BJ (cell line): Measurements from ENCODE around the gene ANKMY2. TPM values are rescaled to one million over a fixed set of nuclear protein-coding genes. Genes with fewer than 3 reads are reported as not detected.
"Not testable (repeated sequence)": the region's sequence is repeated elsewhere in the genome, so short reads cannot be mapped to it uniquely, and the experiment has no call there.

ENCODE experiments used
- CTCF ChIA-PET: fragments of 350-600 bp; formaldehyde crosslinking; extraction: SDS; loops from one replicate; lab custom pipeline; 2021; ENCODE audit warnings: antibody characterized with exemption, inconsistent platforms; lab: Yijun Ruan, JAX
- POLR2A ChIA-PET: fragments of 300-600 bp; sonication (Branson Sonifier 250); formaldehyde crosslinking; extraction: SDS; loops from one replicate; lab custom pipeline; 2021; ENCODE audit warnings: antibody characterized with exemption; lab: Charles Lee
- DNase-seq: peaks from one replicate; pipeline ENCODE4 v3.0.0-alpha.2; 2011; ENCODE audit warnings: low read depth
- H3K27me3 ChIP-seq: 2 replicates; pipeline ENCODE4 v1.6.0; 2011; ENCODE audit warnings: low read length; ENCODE audit not compliant: control insufficient read depth, insufficient read depth
- H3K36me3 ChIP-seq: 2 replicates; pipeline ENCODE4 v1.5.1; 2011; ENCODE audit warnings: low read length; ENCODE audit not compliant: control insufficient read depth, insufficient read depth
- H3K4me3 ChIP-seq: 2 replicates; pipeline ENCODE4 v1.5.1; 2011; ENCODE audit warnings: low read depth, mild to moderate bottlenecking, control low read depth, low read length
- polyA plus RNA-seq: library from polyadenylated mRNA; depleted of rRNA; stranded (reverse); fragments of >200 nt; gene quantifications from 2 replicates; pipeline ENCODE4 v1.2.3, GENCODE V29; 2011
- TF ChIP-seq, protein P1 (sequence below): IDR thresholded peaks from 2 replicates; pipeline ENCODE4 v1.5.1; 2011; ENCODE audit warnings: low read depth, mild to moderate bottlenecking, control low read depth, inconsistent platforms, low read length, moderate library complexity; ENCODE audit not compliant: insufficient read depth

Gene ANKMY2
- polyA plus RNA-seq, 1 experiment = 14.7 TPM

DNA sequence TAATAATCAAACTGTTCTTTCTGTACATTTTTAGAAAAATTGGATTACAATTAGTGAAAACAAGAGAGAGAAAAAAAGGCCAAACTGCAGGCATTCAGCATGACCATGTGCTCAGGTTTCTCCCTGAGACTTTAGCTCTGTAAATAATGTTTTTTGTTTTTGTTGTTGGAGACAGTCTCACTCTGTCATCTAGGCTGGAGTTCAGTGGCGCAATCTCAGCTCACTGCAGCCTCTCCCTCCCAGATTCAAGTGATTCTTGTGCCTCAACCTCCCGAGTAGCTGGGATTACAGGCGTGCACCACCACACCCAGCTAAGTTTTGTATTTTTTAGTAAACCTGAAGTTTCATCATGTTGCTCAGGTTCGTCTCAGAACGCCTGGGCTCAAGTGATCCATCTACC lies 23.4 kb upstream of the ANKMY2 start:
- Histone ChIP-seq H3K36me3 (no peaks in the 10 kb centered on the region; the same call in 1 of the 2 replicates), H3K27me3 (no peaks in the 10 kb centered on the region), H3K4me3 (no peak overlapping the region)
- TF ChIP-seq, protein P1, sequence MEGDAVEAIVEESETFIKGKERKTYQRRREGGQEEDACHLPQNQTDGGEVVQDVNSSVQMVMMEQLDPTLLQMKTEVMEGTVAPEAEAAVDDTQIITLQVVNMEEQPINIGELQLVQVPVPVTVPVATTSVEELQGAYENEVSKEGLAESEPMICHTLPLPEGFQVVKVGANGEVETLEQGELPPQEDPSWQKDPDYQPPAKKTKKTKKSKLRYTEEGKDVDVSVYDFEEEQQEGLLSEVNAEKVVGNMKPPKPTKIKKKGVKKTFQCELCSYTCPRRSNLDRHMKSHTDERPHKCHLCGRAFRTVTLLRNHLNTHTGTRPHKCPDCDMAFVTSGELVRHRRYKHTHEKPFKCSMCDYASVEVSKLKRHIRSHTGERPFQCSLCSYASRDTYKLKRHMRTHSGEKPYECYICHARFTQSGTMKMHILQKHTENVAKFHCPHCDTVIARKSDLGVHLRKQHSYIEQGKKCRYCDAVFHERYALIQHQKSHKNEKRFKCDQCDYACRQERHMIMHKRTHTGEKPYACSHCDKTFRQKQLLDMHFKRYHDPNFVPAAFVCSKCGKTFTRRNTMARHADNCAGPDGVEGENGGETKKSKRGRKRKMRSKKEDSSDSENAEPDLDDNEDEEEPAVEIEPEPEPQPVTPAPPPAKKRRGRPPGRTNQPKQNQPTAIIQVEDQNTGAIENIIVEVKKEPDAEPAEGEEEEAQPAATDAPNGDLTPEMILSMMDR = no peak
- no peak for DNase-seq
- ChIA-PET POLR2A (no interaction called here), CTCF (no interaction called here)

DNA sequence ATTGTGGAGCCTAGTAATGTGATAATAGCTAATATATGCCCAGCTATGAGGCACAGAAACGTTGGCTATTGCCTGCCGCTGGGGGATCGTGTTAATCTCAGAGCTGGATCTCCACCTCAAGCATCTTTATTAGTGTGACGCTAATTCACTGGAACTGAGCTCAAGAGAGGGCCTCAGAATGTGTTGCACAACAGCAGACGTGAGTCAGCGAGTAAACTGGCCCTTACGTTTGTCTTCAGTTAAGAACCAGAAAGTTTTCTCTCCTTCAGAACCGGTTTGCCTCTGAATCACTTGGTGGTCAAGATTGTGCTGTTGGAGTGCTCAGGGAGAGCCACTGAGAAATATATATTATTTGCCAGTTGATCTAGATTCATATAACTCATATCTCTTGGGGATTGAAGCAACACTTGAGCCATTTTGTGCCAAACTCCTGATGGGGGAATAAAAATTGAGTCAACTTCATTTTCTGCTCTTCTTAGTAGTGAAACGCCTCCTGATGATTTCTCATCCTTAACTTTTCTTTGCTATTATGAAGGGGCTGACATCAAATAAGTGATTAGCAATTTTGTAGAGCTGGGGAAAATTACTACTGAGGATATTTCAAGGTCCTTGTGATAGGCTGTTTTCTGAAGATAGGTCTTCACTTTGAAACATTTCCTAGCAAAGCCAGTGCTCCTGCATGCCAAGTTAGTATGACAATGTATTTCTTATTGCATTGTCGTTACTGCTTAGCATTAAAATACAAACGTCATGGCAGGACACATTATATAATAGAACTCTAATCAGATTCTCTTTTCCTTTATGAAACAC lies 22.7 kb upstream of the ANKMY2 start:
- DNase-seq = peak; percentile 99
- no peaks in the 10 kb centered on the region for H3K27me3 ChIP-seq
- no peaks in the 10 kb centered on the region; the same call in 1 of the 2 replicates for H3K36me3 ChIP-seq
- ChIA-PET CTCF (interaction anchor here (1.9 kb wide), 1 partner anchor 23 kb away, joined by 5 read pairs; the partner anchor contains the start of genes ANKMY2 and BZW2), POLR2A (interaction anchor here (1.0 kb wide), 1 partner anchor 10 kb away, joined by 6 read pairs; no protein-coding TSS in a partner anchor)
- no peak overlapping the region for H3K4me3 ChIP-seq
- TF ChIP-seq, protein P1 = peak; percentile 43

DNA sequence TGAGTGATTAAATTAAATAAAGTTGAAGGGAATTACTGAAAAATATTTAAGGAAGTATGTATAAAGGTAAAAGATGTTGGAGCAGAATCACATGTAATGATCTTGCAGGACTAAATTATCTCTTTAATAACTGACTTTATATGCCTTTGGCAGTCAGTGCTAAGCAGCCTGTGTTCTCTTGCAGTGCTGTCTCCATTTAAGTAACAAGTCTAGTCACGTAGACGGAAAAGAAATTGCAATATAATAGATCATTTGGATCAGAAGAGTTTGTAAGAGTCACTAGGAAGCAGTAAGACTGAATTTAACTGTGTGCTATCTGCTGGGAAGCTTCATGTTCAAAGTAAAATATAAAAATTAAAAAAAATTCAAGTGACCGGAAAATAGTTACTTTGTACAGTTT lies 21.8 kb upstream of the ANKMY2 start:
- no peak overlapping the region for H3K4me3 ChIP-seq
- ChIA-PET POLR2A (interaction anchor here (0.6 to 1.0 kb wide), 3 partner anchors 10 to 995 kb away, joined by 5 to 12 read pairs (median 6); no protein-coding TSS in a partner anchor), CTCF (interaction anchor here (0.7 to 1.9 kb wide), 2 partner anchors 22 to 1206 kb away, joined by 3 to 5 read pairs; partner anchors contain the start of genes ANKMY2 and BZW2)
- H3K36me3 ChIP-seq = no peaks in the 10 kb centered on the region; the same call in 1 of the 2 replicates
- no peaks in the 10 kb centered on the region for H3K27me3 ChIP-seq
- TF ChIP-seq, protein P1 = no peak
- DNase-seq = no peak

DNA sequence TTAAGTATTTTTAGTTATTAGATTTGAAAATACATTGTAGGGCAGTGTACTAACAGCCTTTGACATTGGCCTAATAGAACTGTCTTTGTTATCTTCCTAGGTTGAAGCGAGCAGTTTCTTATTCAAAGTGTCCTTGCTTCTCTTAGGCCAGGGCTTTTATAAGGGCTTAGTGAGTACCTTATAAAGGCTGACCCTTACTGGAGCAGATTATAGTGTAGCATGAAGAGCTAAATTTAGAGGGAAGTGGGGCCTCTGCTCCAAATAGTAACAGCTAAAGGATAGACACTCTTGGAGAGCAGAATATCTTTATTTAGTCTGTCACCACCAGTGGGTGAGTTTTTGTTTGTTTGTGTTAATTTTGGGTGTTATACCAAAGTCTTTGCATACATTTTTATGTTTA lies 16.4 kb upstream of the ANKMY2 start:
- DNase-seq = no peak
- ChIA-PET CTCF (interaction anchor here (0.6 kb wide), 1 partner anchor 366 kb away, joined by 3 read pairs; no protein-coding TSS in a partner anchor), POLR2A (no interaction called here)
- TF ChIP-seq, protein P1 = no peak
- Histone ChIP-seq H3K36me3 (no peaks in the 10 kb centered on the region), H3K4me3 (no peak overlapping the region), H3K27me3 (no peaks in the 10 kb centered on the region)

DNA sequence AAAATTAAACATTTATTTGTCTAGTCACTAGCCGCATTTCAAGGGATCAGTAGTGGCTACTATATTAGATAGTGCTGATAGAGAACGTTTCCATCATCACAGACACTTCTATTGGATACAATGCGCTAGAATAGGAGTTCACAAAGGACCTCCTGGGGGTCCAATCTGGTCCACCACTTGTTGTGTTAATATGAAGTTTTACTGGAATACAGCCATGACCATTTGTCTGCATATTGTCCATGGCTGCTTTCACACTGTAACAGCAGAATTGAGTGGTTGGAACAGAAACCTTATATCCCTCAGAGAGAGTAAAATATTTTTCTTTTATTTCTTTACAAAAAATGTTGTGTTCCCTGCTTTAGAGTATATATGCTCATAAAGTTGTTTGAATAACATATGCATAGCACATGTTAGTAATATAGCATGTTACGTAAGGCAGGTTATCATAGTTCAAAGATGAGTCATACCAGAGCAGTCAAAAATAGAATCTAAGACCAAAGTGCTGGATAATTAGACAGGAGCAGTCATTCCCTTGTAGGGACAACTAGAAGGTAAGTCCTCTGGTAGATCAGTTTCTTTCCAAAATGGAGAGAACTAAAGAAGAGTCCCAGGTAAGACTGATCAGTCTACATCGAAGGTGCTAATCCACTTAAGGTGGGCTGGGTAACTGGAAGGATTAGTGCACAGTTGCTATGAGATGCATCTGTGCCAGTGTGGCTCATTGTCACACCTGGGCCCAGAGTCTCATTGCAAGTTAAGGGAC lies 15.3 kb upstream of the ANKMY2 start:
- POLR2A ChIA-PET = no interaction called here
- Histone ChIP-seq H3K27me3 (no peaks in the 10 kb centered on the region), H3K36me3 (no peaks in the 10 kb centered on the region), H3K4me3 (no peak overlapping the region)
- TF ChIP-seq, protein P1 = no peak
- no peak for DNase-seq
- CTCF ChIA-PET = no interaction called here

- CTCF ChIA-PET, DNase-seq, H3K4me3 ChIP-seq, H3K36me3 ChIP-seq, H3K27me3 ChIP-seq: not testable (repeated sequence)
- POLR2A ChIA-PET = interaction anchor here (0.6 kb wide), 2 partner anchors 10 to 53 kb away, joined by 3 read pairs; no protein-coding TSS in a partner anchor
Observed at GRCh38 chr7:16659854-16660497, 14.4 kb upstream of the ANKMY2 start.
